GM12873 (cell line): ENCODE results near the gene BRD3OS.
A peak's percentile ranks its signal among the peaks of the same experiment; 100 is the strongest.

Source experiments
- CTCF ChIP-seq: IDR thresholded peaks from 2 replicates; pipeline ENCODE4 v1.5.1; 2012; ENCODE audit warnings: low read depth, mild to moderate bottlenecking, moderate library complexity, low read length, control low read depth; ENCODE audit not compliant: insufficient read depth; ENCODE audit errors: missing control alignments

BRD3OS gene

DNA sequence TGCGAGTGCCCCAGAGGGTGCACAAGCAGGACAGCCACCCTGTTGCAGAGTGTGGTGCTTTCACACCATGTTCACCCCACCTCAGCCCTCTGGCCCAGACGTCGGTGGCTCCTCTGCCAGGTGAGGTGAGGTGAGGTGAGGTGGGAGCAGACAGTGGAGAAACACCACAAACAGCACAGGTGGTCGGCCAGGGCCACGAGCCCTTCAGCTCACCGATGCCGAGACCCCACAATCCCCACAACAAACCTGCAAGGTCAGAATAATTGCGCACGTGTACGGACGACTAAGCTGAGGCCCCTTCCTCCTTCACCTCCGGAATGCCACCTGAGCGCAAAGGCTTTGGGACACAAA lies 32.0 kb downstream of the BRD3OS start:
- no peak for TF ChIP-seq CTCF

GRCh38 chr9:134057751-134058701 lies 32.7 kb downstream of the BRD3OS start:
- TF ChIP-seq CTCF: no peak

GRCh38 chr9:134058716-134059115 lies 33.4 kb downstream of the BRD3OS start:
- no peak for TF ChIP-seq CTCF

- TF ChIP-seq CTCF: no peak
Measured at GRCh38 chr9:134059188-134059641, 33.9 kb downstream of the BRD3OS start.

GRCh38 chr9:134059661-134060395 lies 34.5 kb downstream of the BRD3OS start:
- TF ChIP-seq CTCF: peak; percentile 43

DNA sequence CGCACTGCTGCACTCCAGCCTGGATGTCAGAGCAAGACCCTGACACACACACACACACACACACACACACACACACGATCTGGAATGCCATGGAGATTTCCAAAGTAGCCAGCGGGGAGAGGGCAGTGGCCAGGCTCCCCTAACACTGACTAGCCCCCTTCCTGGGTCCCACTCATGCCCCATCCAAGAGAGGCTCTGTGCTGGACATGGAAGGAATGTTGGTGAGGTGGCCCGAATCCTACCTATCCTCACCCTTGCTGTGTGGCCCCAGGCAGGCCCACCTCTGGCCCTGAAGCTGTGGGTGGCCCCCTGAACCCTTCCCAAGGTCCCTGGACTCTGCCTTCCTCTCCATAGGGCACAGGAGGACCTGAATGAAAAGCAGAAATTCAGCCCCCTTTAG lies 35.3 kb downstream of the BRD3OS start:
- no peak for TF ChIP-seq CTCF

GRCh38 chr9:134061019-134061687 lies 35.9 kb downstream of the BRD3OS start:
- no peak for TF ChIP-seq CTCF
